Activated B cell treated with CpG ODN at 0.5 μM for 24 hours (primary cell): Measurements from ENCODE around the gene RPL35A. TPM values are rescaled to one million over a fixed set of nuclear protein-coding genes. Genes with fewer than 3 reads are reported as not detected.
"Not testable (repeated sequence)": the region's sequence is repeated elsewhere in the genome, so short reads cannot be mapped to it uniquely, and the experiment has no call there.

Experiments used
- ATAC-seq: fragments of 200-7000 bp; cut with Tn5 transposase; one replicate; pipeline ENCODE4 v1.10.0; 2021; ENCODE audit warnings: low read depth, mild to moderate bottlenecking, moderate library complexity
- CTCF ChIA-PET: fragments of 350-600 bp; sonication (Branson Sonifier 250); formaldehyde crosslinking; loops from one replicate; lab custom pipeline; 2021; ENCODE audit warnings: antibody characterized with exemption; lab: Charles Lee
- POLR2A ChIA-PET: fragments of 350-600 bp; sonication (Branson Sonifier 250); formaldehyde crosslinking; loops from one replicate; lab custom pipeline; 2021; ENCODE audit warnings: antibody characterized with exemption; lab: Charles Lee
- DNase-seq: peaks from one replicate; pipeline ENCODE4 v3.0.0; 2022
- H3K27ac Mint-ChIP-seq: one replicate; pipeline ENCODE4 v1.8.0; 2020; ENCODE audit warnings: mixed read lengths
- H3K27me3 Mint-ChIP-seq: one replicate; pipeline ENCODE4 v1.8.0; 2021; ENCODE audit warnings: mixed read lengths
- H3K36me3 Mint-ChIP-seq: one replicate; pipeline ENCODE4 v1.8.0; 2021; ENCODE audit warnings: low read depth, mixed read lengths
- H3K4me1 Mint-ChIP-seq: one replicate; pipeline ENCODE4 v1.8.0; 2021; ENCODE audit warnings: mixed read lengths
- H3K4me3 Mint-ChIP-seq: one replicate; pipeline ENCODE4 v1.8.0; 2020; ENCODE audit warnings: mild to moderate bottlenecking, mixed read lengths
- H3K9me3 Mint-ChIP-seq: one replicate; pipeline ENCODE4 v1.8.0; 2020; ENCODE audit warnings: mixed read lengths
- intact Hi-C: fragments of 100-400 bp; cut with micrococcal nuclease; formaldehyde crosslinking; loops from one replicate; pipeline ENCODE4 v1.15.1; 2024
- total RNA-seq: library from RNA; stranded (reverse); gene quantifications from 2 replicates; pipeline ENCODE4 v1.2.3, GENCODE V29; 2022
- TF ChIP-seq, protein P1 (sequence below): fragments of 200-600 bp; IDR thresholded peaks from one replicate; pipeline ENCODE4 v1.8.0; 2022; ENCODE audit warnings: antibody characterized with exemption, mild to moderate bottlenecking

Gene RPL35A
- total RNA-seq, 1 donor from 2014 or later, result 1,534 TPM

DNA sequence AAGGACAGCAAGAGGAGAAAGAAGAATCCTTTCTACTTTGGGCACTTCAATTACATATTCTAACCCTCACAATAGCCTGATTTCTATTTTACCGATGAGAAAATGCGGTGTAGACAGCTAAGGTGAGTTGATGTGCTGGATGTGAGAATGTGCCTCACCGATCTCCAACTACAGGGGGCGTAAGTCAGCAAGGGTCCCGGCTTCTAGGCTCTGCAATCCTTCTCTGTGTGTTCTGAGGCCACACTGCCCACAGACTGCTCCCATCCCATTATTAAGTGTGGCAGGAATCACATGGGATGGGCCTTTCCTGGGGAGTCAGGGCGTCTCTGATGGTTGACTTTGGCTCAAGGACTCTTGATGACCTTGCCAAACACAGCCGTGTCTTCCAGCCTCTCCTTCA, 23.6 kb upstream of the RPL35A start:
- ATAC-seq (no peak), DNase-seq (no peak)
- Mint-ChIP-seq H3K27ac (no peak overlapping the region), H3K27me3 (no peaks in the 10 kb centered on the region), H3K36me3 (peaks cover 37% of the 10 kb centered on the region), H3K4me1 (no peaks in the 10 kb centered on the region), H3K9me3 (no peaks in the 10 kb centered on the region), H3K4me3 (no peak overlapping the region)
- intact Hi-C loops, result no loop called here
- ChIA-PET POLR2A (no interaction called here), CTCF (no interaction called here)
- TF ChIP-seq, protein P1, sequence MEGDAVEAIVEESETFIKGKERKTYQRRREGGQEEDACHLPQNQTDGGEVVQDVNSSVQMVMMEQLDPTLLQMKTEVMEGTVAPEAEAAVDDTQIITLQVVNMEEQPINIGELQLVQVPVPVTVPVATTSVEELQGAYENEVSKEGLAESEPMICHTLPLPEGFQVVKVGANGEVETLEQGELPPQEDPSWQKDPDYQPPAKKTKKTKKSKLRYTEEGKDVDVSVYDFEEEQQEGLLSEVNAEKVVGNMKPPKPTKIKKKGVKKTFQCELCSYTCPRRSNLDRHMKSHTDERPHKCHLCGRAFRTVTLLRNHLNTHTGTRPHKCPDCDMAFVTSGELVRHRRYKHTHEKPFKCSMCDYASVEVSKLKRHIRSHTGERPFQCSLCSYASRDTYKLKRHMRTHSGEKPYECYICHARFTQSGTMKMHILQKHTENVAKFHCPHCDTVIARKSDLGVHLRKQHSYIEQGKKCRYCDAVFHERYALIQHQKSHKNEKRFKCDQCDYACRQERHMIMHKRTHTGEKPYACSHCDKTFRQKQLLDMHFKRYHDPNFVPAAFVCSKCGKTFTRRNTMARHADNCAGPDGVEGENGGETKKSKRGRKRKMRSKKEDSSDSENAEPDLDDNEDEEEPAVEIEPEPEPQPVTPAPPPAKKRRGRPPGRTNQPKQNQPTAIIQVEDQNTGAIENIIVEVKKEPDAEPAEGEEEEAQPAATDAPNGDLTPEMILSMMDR, result no peak

DNA sequence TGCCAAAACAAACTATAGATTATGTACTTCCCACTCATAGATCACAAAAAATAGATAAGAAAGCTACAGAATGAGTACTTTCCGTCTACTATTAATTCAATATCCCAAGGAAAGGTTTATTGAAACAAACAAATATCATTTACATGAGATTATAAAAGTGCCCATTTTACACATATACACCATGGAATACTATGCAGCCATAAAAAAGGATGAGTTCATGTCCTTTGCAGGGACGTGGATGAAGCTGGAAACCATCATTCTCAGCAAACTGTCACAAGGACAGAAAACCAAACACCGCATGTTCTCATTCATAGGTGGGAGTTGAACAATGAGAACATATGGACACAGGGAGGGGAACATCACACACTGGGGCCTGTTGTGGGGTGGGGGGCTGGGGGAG, 22.4 kb upstream of the RPL35A start:
- H3K27ac Mint-ChIP-seq, POLR2A ChIA-PET, H3K4me1 Mint-ChIP-seq, H3K9me3 Mint-ChIP-seq, DNase-seq, CTCF ChIA-PET, intact Hi-C loops, H3K4me3 Mint-ChIP-seq, ATAC-seq, H3K27me3 Mint-ChIP-seq: not testable (repeated sequence)
- peaks cover 35% of the 10 kb centered on the region for H3K36me3 Mint-ChIP-seq

DNA sequence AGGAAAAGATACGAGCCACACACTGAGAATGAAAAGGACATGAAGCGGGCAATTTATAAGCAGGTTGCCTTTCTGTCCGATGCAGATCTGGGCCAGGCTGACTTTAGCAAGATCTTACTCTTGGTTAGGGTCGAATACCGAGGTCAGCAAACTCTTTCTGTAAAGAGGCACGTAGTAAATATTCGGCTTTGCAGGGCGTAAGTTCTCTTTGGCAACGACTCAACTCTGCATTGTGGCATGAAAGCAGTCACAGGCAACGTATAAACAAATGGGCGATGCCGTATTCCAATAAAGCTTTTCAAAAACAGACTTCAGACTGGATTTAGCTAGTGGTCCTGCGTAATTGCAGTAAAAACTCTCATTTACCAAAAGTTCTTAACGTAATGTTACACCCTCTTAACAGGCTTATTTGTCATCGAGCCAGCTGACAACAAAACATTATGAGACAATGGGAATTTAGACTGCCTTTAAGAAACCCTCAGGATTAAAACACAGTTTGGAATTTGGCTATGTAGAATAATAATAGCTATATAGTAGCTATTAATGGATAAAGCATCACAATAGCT, 13.1 kb upstream of the RPL35A start:
- Mint-ChIP-seq H3K9me3 (no peaks in the 10 kb centered on the region), H3K36me3 (peaks cover 6% of the 10 kb centered on the region), H3K27me3 (no peaks in the 10 kb centered on the region), H3K4me3 (no peak overlapping the region), H3K4me1 (no peaks in the 10 kb centered on the region), H3K27ac (no peak overlapping the region)
- intact Hi-C loops, result no loop called here
- ATAC-seq (no peak), DNase-seq (no peak)
- ChIA-PET CTCF (no interaction called here), POLR2A (no interaction called here)
- TF ChIP-seq, protein P1, result no peak

DNA sequence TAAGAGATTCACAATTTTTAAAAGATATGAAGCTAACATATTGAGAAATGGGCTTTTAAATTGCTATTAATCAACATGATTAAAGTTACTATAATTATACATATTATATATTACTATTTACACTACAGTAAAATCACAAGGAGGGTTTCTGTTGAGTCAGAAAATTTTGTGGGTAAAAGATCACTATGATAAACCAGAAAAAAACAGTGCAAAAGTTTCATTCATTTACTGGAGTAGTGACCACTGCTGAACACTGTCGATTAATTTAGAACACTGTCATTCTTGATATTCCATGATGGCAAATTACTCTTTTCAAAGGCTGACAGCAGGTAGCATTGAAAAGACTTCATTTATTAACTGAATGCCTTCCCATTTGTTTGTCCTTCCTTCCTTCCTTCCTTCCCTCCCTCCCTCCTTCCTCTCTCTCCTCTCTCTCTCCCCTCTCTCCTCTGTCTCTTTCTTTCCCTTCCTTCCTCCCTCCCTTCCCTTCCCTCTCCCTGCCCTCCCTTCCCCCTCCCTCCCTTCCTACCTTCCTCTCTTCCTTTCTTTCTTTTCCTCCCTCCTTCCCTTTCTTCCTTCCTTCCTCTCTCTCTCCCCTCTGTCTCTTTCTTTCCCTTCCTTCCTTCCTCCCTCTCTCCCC, 9.1 kb upstream of the RPL35A start:
- ChIA-PET CTCF (interaction anchor here (1.7 kb wide), 1 partner anchor 35 kb away, joined by 5 read pairs; no protein-coding TSS in a partner anchor), POLR2A (no interaction called here)
- no peak for ATAC-seq
- DNase-seq, result no peak
- H3K4me3 Mint-ChIP-seq, result no peak overlapping the region
- H3K27me3 Mint-ChIP-seq, result no peaks in the 10 kb centered on the region
- H3K9me3 Mint-ChIP-seq, result no peaks in the 10 kb centered on the region
- H3K27ac Mint-ChIP-seq, result no peak overlapping the region
- intact Hi-C loops, result loop anchor here (10.0 kb wide), 1 partner anchor 206 kb away; the partner anchor contains the start of gene RUBCN
- TF ChIP-seq, protein P1, result no peak
- H3K36me3 Mint-ChIP-seq, result peaks cover 4% of the 10 kb centered on the region
- H3K4me1 Mint-ChIP-seq, result no peaks in the 10 kb centered on the region

DNA sequence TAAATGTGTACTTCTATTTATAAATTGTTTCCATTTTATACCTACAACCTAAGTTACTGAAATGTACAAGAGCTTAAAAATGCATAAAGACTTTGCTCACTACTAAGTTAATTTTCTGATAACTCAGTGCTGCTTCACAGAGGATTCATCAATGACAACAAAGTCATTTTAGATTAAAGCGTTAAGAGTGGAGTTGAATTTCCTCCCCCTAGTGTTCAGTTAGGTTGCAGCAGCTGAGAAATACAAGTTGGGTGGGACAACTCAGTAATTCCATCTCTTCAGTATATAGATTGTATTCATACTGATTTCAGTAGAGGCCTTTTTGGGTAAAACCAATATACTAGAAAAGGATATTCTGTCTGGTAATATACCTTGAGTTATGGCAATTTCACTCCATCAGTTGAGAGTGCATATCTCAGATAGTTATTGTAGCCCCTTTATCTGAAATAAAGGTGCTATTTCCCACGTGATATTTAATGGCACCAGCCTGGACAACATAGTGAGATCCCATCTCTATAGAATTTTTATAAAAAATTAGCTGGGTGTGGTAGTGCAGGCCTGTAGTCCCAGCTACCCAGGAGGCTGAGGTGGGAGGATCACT, 6.9 kb upstream of the RPL35A start:
- ChIA-PET POLR2A (interaction anchor here (0.5 to 0.7 kb wide), 2 partner anchors 9 to 18 kb away, joined by 6 to 8 read pairs; no protein-coding TSS in a partner anchor), CTCF (interaction anchor here (0.6 to 2.4 kb wide), 3 partner anchors 37 to 344 kb away, joined by 3 to 11 read pairs (median 7); no protein-coding TSS in a partner anchor)
- Mint-ChIP-seq H3K4me1 (no peaks in the 10 kb centered on the region), H3K27ac (no peak overlapping the region), H3K27me3 (no peaks in the 10 kb centered on the region), H3K4me3 (no peak overlapping the region), H3K9me3 (no peaks in the 10 kb centered on the region), H3K36me3 (peaks cover 4% of the 10 kb centered on the region)
- intact Hi-C loops, result loop anchor here (1.0 to 10.0 kb wide), 2 partner anchors 37 to 208 kb away; partner anchors contain the start of gene RUBCN
- TF ChIP-seq, protein P1, result no peak
- DNase-seq (no peak), ATAC-seq (peak; percentile 85)
